Activated CD4-positive, alpha-beta T cell treated with anti-CD3 and anti-CD28 coated beads, Interleukin-2, amount 10 ng/mL, durations not matched to agents 7 days and 5 days (primary cell): ENCODE results near the gene TBC1D8. TPM values are rescaled to one million over a fixed set of nuclear protein-coding genes. Genes with fewer than 3 reads are reported as not detected.

Source experiments
- CTCF ChIA-PET: fragments of 350-600 bp; sonication (Branson Sonifier 250); formaldehyde crosslinking; loops from one replicate; lab custom pipeline; 2021; ENCODE audit warnings: antibody characterized with exemption; lab: Charles Lee
- POLR2A ChIA-PET: fragments of 350-600 bp; sonication (Branson Sonifier 250); formaldehyde crosslinking; loops from one replicate; lab custom pipeline; 2021; ENCODE audit warnings: antibody characterized with exemption; lab: Charles Lee
- DNase-seq: peaks from one replicate; pipeline ENCODE4 v3.0.0-alpha.2; 2020
- H3K27ac Mint-ChIP-seq: one replicate; pipeline ENCODE4 v1.8.0; 2021; ENCODE audit warnings: mild to moderate bottlenecking, moderate library complexity, mixed read lengths
- H3K27me3 Mint-ChIP-seq: one replicate; pipeline ENCODE4 v1.8.0; 2021; ENCODE audit warnings: mixed read lengths
- H3K36me3 Mint-ChIP-seq: one replicate; pipeline ENCODE4 v1.8.0; 2021; ENCODE audit warnings: low read depth, mixed read lengths
- H3K4me1 Mint-ChIP-seq: one replicate; pipeline ENCODE4 v1.8.0; 2021; ENCODE audit warnings: mixed read lengths
- H3K4me3 Mint-ChIP-seq: one replicate; pipeline ENCODE4 v1.8.0; 2021; ENCODE audit warnings: mild to moderate bottlenecking, moderate library complexity, mixed read lengths
- H3K9me3 Mint-ChIP-seq: one replicate; pipeline ENCODE4 v1.8.0; 2021; ENCODE audit warnings: mixed read lengths
- total RNA-seq, 2 experiments: library from RNA; stranded (reverse); gene quantifications; one replicate each; pipeline ENCODE4 v1.2.3, GENCODE V29; 2021

Gene TBC1D8
- total RNA-seq, 2 experiments from 2014 or later, result 0.50 to 0.65 TPM

DNA sequence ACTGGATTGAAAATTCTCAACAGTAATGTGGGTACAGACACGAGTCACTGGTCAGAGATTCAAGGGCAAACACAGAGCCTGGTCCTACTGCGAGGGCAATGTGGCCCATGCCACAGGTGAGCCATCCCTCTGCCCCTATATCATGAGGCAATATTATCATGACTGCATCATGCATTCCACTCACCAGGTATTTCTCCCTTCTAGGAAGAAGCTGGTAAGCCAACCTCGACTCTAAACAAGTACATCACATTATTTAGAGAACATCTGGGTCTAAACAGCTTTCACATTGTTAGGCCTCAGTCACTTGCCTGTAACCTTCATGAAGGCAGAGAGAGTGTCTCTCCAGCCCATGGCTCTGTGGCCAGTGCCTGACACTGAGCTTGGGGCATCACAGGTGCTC is 163.6 kb downstream of the TBC1D8 start:
- Mint-ChIP-seq H3K27ac (no peak overlapping the region), H3K27me3 (no peaks in the 10 kb centered on the region), H3K9me3 (no peaks in the 10 kb centered on the region), H3K4me3 (no peak overlapping the region), H3K36me3 (no peaks in the 10 kb centered on the region), H3K4me1 (peaks cover 2% of the 10 kb centered on the region)
- no peak for DNase-seq
- ChIA-PET POLR2A (interaction anchor here (0.6 kb wide), 1 partner anchor 211 kb away, joined by 5 read pairs; no protein-coding TSS in a partner anchor), CTCF (interaction anchor here (0.9 to 2.8 kb wide), 3 partner anchors 15 to 378 kb away, joined by 3 to 6 read pairs (median 6); partner anchors contain the start of gene RPL31)

DNA sequence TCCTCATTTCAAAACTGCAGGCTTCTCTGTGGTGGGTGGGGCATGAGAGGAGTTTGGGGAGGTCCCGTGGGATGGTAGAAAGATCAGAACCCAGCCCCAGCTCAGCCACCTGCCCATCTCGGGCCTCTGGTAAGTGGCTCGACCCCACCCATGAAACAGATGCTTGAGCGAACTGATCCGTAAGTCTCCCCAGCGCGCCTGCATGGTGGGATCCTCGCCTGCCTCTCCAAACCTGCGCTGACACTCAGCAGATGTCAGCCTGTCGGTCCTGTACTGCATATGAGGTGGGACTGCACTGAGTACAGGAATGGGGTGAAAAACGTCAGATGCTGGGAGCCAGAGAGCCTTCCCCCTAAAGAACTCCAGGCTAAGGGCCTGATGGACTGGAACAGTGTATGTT is 165.0 kb downstream of the TBC1D8 start:
- Mint-ChIP-seq H3K27me3 (no peaks in the 10 kb centered on the region), H3K4me1 (no peaks in the 10 kb centered on the region)
- CTCF ChIA-PET, result no interaction called here

DNA sequence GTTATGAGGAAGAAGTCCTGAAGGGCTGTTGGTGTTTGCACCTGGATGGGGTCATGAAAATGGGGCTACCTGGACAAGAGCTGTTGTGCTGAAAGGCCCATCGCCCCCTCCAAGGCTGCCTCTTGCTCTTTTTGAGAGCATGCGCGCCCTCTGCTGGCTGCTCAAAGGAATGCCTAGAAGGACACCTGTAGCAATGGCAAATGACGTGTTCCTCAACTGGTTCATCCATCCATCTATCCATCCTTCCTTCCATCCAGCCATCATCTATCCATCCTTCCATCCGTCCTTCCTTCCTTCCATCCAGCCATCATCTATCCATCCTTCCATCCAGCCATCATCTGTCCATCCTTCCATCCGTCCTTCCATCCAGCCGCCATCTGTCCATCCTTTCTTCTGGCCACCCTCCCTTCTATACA is 166.3 kb downstream of the TBC1D8 start:
- Mint-ChIP-seq H3K9me3 (no peaks in the 10 kb centered on the region), H3K36me3 (no peaks in the 10 kb centered on the region), H3K27me3 (no peaks in the 10 kb centered on the region), H3K27ac (no peak overlapping the region), H3K4me1 (no peaks in the 10 kb centered on the region), H3K4me3 (no peak overlapping the region)
- CTCF ChIA-PET, result interaction anchor here (1.2 kb wide), 1 partner anchor 390 kb away, joined by 3 read pairs; no protein-coding TSS in a partner anchor
- DNase-seq, result peak; percentile 81
- POLR2A ChIA-PET, result no interaction called here

More for the DNA sequence above, 165.0 kb downstream of the TBC1D8 start:
- no peak overlapping the region for H3K4me3 Mint-ChIP-seq
- DNase-seq, result no peak
- no peaks in the 10 kb centered on the region for H3K36me3 Mint-ChIP-seq
- no peak overlapping the region for H3K27ac Mint-ChIP-seq
- H3K9me3 Mint-ChIP-seq, result no peaks in the 10 kb centered on the region
- POLR2A ChIA-PET, result no interaction called here

DNA sequence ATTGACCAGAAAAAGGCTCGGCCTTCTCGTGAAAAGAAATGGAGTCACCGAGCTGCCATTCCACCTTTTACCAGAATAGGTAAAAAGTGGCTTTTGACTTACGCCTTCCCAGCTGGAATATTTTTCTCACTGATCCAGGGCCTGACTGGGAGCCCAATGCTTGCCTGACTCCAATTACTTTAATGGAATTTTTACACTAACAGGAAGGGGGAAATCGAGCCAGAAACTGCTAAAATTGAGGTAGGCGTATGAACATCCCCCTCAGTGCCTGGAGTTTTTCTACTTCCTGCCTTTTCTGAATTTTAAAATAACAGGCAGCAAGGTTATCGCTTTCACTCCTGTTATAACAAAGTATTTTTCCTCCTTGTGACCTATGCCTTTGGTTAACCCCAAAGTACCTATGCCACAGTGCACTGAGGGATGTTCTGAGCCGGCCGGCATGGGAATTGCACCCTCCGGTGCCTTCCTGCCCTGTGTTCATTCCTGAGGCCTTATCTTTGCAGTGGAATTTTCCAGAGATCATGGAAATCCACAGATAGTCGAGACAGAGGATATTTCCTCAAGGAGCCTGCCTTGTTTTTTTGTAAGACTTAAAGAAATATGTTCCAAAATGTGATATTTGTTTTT is 167.4 kb downstream of the TBC1D8 start:
- Mint-ChIP-seq H3K9me3 (no peaks in the 10 kb centered on the region), H3K4me3 (no peak overlapping the region), H3K4me1 (no peaks in the 10 kb centered on the region), H3K27ac (no peak overlapping the region), H3K36me3 (no peaks in the 10 kb centered on the region), H3K27me3 (no peaks in the 10 kb centered on the region)
- CTCF ChIA-PET, result no interaction called here
- POLR2A ChIA-PET, result no interaction called here
- DNase-seq, result no peak

DNA sequence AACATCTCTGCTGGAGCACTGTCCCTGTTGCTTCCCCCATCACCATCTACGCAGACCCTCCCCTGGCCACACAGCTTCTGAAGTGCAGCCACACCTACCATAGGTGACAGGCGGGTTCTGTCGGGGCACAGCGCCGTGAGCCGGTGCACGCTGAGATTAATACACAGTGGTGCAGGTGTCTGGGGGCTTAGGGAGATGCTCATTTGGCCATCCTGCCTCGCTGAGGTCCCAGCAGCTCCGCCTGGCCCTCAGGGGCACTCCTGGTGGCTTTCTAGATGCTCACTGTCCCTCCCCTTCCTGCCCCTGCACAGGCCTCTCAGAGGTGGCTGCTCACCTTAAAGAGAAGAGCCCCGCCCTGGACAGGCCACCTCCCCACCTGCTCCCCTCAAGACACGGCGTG is 168.0 kb downstream of the TBC1D8 start:
- Mint-ChIP-seq H3K9me3 (no peaks in the 10 kb centered on the region), H3K4me3 (no peak overlapping the region), H3K4me1 (no peaks in the 10 kb centered on the region), H3K27ac (no peak overlapping the region), H3K36me3 (no peaks in the 10 kb centered on the region), H3K27me3 (no peaks in the 10 kb centered on the region)
- ChIA-PET POLR2A (no interaction called here), CTCF (interaction anchor here (0.7 to 1.2 kb wide), 4 partner anchors 102 to 375 kb away, joined by 3 to 4 read pairs (median 3); no protein-coding TSS in a partner anchor)
- DNase-seq, result no peak

DNA sequence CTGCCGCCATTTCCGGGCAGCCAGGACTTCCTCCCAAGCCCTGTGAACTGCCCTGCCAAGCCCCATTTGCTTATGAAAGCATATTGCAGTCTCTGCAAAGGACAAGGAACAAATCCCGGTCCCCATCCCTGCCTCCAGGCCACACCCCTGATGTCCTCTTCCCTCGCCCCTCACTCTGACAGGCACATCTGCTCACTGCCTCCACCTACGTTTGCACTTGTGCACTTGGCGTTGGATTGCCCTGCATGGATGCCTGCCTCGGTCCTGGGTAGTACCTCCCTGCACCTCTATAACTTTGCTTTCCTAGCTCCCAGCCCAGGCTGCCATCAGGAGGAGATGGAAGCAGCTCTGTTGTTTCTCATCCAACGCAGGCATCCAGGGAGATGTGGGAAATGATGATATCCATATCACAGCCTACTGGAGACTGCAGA is 168.7 kb downstream of the TBC1D8 start:
- H3K4me3 Mint-ChIP-seq, result no peak overlapping the region
- POLR2A ChIA-PET, result no interaction called here
- no peaks in the 10 kb centered on the region for H3K36me3 Mint-ChIP-seq
- H3K4me1 Mint-ChIP-seq, result no peaks in the 10 kb centered on the region
- H3K9me3 Mint-ChIP-seq, result no peaks in the 10 kb centered on the region
- CTCF ChIA-PET, result interaction anchor here (0.8 to 1.2 kb wide), 3 partner anchors 101 to 372 kb away, joined by 3 to 4 read pairs (median 3); no protein-coding TSS in a partner anchor
- no peaks in the 10 kb centered on the region for H3K27me3 Mint-ChIP-seq
- H3K27ac Mint-ChIP-seq, result no peak overlapping the region
- no peak for DNase-seq

DNA sequence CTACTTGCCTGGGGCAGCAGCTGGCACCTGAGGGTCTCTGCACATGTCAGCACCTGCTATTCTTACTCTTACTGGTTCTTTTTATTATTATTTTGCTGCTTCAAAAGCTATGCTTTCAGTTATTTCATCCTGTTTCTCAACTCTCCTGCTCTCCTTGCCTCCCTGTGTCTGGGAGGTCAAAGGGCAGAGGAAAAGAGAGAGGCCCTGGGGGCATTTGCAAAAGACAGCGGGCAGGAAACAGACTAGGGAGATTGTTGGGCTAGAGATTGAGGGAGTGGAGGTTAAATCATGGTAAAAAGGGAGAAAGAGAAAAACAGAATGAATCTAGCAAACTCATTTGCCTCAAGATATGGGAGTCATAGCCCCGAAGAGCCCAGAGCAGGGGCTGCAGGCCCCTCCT is 170.2 kb downstream of the TBC1D8 start:
- Mint-ChIP-seq H3K4me1 (no peaks in the 10 kb centered on the region), H3K9me3 (no peaks in the 10 kb centered on the region), H3K27ac (no peak overlapping the region), H3K36me3 (no peaks in the 10 kb centered on the region), H3K27me3 (no peaks in the 10 kb centered on the region), H3K4me3 (no peak overlapping the region)
- CTCF ChIA-PET, result no interaction called here
- no peak for DNase-seq
- POLR2A ChIA-PET, result no interaction called here

DNA sequence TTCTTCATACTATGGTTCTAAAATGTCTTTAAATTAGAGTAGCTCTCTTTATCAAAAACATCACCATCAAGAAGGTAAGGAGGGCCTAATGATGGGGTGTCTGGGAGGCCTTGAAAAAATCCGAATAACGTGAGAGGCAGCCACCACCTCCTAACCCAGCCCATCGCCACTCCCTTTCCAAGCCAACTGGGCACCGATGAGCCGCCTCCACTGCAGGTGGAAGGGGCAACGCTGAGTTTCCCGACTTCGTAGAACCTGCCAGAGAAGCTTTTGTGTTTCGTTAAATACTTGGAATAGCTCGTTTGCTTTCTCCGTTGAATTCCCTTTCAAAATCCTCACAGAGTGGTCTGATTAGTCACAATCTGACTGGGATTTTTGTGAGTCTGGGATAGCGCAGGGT is 171.1 kb downstream of the TBC1D8 start:
- H3K4me1 Mint-ChIP-seq, result no peaks in the 10 kb centered on the region
- no peaks in the 10 kb centered on the region for H3K9me3 Mint-ChIP-seq
- no peaks in the 10 kb centered on the region for H3K27me3 Mint-ChIP-seq
- no peak overlapping the region for H3K27ac Mint-ChIP-seq
- no peaks in the 10 kb centered on the region for H3K36me3 Mint-ChIP-seq
- ChIA-PET POLR2A (no interaction called here), CTCF (interaction anchor here (0.8 kb wide), 1 partner anchor 370 kb away, joined by 3 read pairs; no protein-coding TSS in a partner anchor)
- no peak for DNase-seq
- no peak overlapping the region for H3K4me3 Mint-ChIP-seq

DNA sequence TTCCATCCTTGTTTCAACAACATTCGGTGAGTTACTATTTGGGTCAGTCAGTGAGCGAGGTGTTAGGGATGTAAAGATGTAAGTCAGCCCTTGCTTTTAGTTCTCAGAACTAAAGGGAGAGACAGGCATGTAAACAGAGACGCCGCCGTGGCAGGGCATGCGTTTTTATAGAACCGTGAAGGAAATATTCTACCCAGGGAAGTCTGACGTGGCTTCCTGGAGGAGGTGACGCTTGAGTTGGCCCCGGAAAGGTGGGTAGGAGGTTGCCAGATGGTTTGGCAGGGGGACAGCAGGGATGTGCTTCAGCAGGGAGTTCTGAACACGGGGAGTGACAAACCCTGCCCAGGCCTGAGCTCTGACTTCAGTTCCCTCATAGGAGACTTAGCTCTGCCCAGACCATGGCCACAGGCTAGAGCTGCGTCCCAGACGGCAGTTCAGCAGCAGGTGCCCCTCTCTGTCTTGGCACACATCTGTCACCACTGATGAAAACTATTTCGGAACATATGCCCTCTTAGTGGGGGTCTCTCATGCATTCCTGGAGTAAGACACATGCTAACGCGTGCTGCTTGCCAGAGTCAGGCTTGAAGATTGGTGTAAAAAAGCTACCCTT is 172.5 kb downstream of the TBC1D8 start:
- H3K27ac Mint-ChIP-seq, result no peak overlapping the region

DNA sequence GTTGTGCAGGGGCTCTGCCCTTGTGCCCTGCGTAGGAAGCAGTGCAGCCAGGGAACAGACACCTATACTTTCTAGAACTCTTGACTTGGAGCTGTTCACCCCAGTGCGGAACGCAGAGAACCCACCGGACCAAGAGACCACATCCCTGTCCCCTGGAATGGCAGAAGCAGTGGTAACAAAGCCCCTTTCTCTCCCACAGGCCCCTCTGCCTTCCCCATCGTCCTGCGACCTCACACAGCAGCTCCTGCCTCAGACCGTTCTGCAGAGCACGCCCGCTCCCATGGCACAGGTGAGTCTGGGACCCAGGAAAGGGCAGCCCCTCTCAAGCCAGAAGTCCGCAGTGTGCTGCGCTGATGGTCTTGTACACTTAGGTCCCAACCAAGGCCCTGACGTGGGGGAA is 173.7 kb downstream of the TBC1D8 start:
- ChIA-PET POLR2A (no interaction called here), CTCF (interaction anchor here (1.1 kb wide), 1 partner anchor 32 kb away, joined by 3 read pairs; no protein-coding TSS in a partner anchor)
- H3K9me3 Mint-ChIP-seq, result no peaks in the 10 kb centered on the region
- no peaks in the 10 kb centered on the region for H3K36me3 Mint-ChIP-seq
- no peaks in the 10 kb centered on the region for H3K4me1 Mint-ChIP-seq
- no peaks in the 10 kb centered on the region for H3K27me3 Mint-ChIP-seq
- no peak for DNase-seq
- H3K27ac Mint-ChIP-seq, result no peak overlapping the region
- H3K4me3 Mint-ChIP-seq, result no peak overlapping the region

More for the DNA sequence above, 172.5 kb downstream of the TBC1D8 start:
- Mint-ChIP-seq H3K27me3 (no peaks in the 10 kb centered on the region), H3K4me3 (no peak overlapping the region), H3K36me3 (no peaks in the 10 kb centered on the region), H3K9me3 (no peaks in the 10 kb centered on the region), H3K4me1 (no peaks in the 10 kb centered on the region)
- CTCF ChIA-PET, result no interaction called here
- POLR2A ChIA-PET, result no interaction called here
- no peak for DNase-seq

DNA sequence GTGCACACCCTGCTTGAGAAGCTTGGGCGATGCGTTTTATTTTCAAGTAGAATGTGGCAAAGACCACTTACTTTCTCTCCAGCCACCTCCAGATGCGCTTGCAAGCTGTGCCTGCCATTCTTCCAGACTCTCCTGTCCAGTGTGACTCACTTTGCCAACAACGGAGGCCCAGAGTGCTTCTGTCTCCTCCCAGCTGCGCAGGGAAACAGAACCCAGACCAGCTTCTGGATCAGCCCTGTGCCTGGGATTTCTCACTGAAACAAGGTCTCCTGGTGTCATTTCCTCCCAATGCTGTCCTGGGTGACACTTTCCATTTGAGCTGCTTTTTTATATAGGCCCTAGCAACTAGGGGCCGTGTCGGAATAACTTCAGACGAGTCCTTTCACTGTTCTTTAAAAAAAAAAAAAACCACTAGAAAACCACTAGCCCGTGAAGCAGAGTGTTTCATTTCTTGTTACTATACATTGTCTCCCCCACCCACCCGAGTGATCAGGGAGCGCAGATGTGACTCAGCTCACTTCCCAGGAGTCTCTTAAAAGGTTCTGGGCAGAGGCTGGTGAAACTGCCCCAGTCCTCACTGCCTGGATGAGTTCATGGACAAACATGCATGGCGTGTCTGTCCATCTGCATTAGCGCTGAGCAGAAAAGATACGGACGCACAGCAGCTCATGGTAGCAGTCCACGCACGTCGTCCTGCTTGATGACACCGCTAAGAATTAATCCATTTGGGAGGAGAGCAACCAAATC is 174.4 kb downstream of the TBC1D8 start:
- no peak overlapping the region for H3K4me3 Mint-ChIP-seq
- no peak for DNase-seq
- no peaks in the 10 kb centered on the region for H3K27me3 Mint-ChIP-seq
- H3K36me3 Mint-ChIP-seq, result no peaks in the 10 kb centered on the region
- CTCF ChIA-PET, result interaction anchor here (1.1 kb wide), 1 partner anchor 33 kb away, joined by 3 read pairs; no protein-coding TSS in a partner anchor
- POLR2A ChIA-PET, result no interaction called here
- no peaks in the 10 kb centered on the region for H3K9me3 Mint-ChIP-seq
- H3K27ac Mint-ChIP-seq, result no peak overlapping the region
- no peaks in the 10 kb centered on the region for H3K4me1 Mint-ChIP-seq

DNA sequence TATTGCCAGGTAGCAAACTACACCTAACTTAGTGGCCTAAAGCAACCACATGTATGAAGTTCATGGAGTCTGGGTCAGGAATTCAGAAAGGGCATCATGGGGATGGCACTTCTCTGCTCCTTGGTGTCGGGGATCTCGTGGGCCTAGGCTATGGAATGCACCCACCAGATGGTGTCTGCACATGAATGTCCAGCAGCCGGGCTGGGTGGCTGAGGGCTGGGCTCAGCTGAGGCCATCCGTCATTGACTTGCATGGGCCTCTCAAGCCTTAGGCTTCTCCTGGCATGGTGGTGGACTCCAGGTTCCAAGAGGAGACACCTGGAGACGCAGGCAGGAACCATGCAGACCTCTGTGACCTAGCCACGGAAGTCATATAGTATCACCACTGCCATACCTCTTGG is 175.1 kb downstream of the TBC1D8 start:
- H3K27me3 Mint-ChIP-seq, result no peaks in the 10 kb centered on the region
- no peaks in the 10 kb centered on the region for H3K4me1 Mint-ChIP-seq
- no peak overlapping the region for H3K27ac Mint-ChIP-seq
- ChIA-PET POLR2A (no interaction called here), CTCF (no interaction called here)
- no peaks in the 10 kb centered on the region for H3K9me3 Mint-ChIP-seq
- no peaks in the 10 kb centered on the region for H3K36me3 Mint-ChIP-seq
- no peak overlapping the region for H3K4me3 Mint-ChIP-seq
- DNase-seq, result no peak

DNA sequence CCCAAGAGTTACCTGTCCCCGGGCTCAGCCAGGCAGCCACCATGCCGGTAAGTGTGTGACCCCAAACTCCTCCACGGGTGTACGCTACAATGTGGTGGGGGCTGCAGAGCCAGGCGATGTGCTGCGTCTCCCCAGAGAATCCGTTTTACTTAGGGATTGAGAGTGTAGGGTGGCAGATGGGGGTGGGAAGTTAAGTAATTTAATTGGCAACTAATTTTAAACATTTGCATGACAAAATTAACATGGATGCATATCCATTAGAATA is 175.7 kb downstream of the TBC1D8 start:
- no peaks in the 10 kb centered on the region for H3K4me1 Mint-ChIP-seq
- no peak overlapping the region for H3K4me3 Mint-ChIP-seq
- CTCF ChIA-PET, result no interaction called here
- H3K36me3 Mint-ChIP-seq, result no peaks in the 10 kb centered on the region
- POLR2A ChIA-PET, result no interaction called here
- no peak for DNase-seq
- no peak overlapping the region for H3K27ac Mint-ChIP-seq
- H3K9me3 Mint-ChIP-seq, result no peaks in the 10 kb centered on the region
- H3K27me3 Mint-ChIP-seq, result no peaks in the 10 kb centered on the region
